CD1c-positive myeloid dendritic cell (primary cell): ENCODE data around the gene N4BP2L1.

Experiments
- DNase-seq: peaks from one replicate; pipeline ENCODE4 v3.0.0-alpha.2; 2016; ENCODE audit errors: extremely low spot score

N4BP2L1 gene

DNA sequence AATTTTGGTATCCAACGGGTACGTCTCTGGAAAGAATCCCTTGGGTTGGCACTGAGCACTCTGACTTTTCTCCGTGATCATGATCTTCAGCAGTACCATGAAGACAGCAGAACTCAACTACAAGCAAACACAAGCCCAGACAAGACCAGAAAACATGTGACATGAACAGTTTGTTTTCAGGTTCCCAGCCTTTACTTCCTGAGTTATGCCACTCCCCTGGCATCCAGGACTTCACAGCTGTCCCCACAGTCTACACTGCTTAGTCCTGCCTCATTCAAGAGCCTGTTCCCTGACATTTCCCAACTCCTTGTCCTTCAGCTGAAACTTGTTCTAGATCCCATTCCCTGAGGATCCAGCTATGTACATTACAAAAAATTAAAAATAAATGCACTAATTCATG lies 4.9 kb upstream of the N4BP2L1 start:
- DNase-seq = no peak

DNA sequence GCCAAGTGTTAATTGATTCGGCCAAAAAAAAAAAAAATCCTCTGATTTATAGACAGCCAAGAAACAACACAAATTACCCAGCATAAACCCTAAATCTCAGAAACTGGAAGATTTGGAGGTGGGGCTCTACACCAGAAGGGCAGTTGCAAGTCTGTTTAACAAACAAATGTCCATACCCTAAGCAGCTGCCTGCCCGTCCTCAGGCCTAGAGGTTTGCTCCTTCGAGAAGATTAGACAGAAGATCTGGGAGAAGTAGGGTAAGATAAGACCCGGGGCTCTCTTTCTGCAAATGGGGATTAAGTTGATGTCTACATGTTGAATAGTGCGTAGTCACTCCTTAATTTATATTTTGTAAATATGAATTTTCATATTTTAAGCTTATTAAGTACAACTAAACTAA lies 3.4 kb upstream of the N4BP2L1 start:
- DNase-seq = no peak

DNA sequence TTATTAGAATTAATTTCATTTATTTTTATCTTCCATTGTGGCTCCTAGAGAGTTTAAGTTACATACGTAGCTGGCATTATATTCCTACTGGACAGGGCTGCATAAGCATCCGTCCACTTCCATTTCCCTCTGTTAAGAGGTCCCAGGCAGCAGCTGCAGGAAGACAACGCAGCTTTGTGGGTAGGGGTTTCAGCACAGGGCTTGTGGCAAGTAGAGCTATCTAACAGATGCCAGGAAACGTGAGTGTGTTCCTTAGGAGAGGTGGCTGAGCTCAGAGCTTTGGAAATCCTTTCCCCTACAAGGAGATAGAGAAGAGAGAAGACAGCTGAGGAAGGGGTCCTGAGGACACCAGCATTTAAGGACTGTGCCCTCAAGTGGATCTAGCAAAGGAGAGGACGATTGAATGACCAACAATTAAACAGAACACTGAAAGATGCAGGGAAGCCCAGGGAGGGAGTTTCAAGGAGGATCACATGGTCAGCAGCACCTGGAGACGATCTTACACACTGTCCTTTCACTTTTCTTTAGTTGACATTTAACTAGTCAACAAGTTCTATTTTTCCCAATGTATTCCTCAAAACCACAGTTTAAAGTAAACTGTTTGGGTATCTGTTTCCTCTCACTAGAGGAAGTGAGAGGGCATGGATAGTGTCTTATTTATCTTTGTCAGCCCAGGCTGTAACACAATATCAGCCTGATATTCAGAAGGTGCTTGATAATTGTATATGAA lies 2.3 kb upstream of the N4BP2L1 start:
- DNase-seq = peak; percentile 26

DNA sequence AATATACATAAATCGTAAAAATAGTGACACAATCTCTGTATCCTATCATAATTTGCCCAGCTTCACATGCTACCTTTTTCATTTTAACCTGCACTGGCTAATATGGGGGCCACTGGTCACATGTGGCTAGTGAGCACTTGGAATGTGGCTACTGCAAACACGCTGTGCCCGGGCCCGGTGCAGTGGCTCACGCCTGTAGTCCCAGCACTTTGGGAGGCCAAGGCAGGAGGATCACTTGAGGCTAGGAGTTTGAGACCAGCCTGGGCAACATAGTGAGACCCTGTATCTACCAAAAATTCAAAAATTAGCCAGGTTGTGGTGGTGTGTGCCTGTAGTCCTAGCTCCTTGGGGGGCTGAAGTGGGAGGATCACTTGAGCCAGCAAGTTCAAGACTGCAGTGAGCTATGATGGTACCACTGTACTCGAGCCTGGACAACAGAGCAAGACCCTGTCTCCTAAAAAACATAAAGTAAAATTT lies 1.5 kb upstream of the N4BP2L1 start:
- DNase-seq = no peak

DNA sequence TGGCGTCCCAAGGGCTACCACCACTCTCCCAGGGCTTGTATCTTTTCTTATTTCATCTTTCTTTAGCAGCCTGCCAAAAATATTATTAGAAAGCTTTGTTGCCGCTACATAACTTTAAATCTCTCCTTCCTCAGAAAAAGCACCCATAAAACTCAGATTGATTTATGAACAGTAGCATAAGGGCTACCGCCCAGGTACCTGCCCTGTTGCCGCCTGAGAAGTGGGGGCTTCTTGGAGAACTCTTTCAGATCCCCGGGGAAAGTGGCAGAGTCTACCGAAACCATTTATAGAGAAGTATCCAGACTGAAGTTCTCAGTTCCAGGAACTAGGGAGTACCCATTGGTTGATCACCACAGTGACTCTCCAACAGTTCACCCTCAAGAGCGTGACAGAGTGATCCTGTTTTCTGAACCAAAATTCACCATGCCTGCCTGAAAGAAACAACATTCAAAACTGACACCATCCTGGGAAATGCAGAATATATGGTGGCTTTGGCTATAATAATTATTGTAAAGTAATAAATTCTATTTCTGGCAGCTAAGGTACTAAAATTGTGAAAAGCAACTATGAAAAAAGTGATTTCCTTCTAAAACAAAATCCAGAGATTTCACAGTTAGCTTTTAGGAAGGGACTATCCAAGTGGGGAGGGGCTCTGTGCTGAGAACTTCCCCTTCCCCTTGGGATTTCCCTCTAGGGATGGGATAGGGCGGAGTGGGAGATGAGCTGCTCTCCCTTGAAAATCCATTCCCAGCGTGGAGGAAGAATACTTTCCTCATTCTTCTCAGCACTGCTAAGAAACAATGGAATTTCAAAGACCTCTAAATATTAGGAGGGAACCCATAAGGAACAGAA lies 877 bp upstream of the N4BP2L1 start:
- DNase-seq = peak; percentile 89

DNA sequence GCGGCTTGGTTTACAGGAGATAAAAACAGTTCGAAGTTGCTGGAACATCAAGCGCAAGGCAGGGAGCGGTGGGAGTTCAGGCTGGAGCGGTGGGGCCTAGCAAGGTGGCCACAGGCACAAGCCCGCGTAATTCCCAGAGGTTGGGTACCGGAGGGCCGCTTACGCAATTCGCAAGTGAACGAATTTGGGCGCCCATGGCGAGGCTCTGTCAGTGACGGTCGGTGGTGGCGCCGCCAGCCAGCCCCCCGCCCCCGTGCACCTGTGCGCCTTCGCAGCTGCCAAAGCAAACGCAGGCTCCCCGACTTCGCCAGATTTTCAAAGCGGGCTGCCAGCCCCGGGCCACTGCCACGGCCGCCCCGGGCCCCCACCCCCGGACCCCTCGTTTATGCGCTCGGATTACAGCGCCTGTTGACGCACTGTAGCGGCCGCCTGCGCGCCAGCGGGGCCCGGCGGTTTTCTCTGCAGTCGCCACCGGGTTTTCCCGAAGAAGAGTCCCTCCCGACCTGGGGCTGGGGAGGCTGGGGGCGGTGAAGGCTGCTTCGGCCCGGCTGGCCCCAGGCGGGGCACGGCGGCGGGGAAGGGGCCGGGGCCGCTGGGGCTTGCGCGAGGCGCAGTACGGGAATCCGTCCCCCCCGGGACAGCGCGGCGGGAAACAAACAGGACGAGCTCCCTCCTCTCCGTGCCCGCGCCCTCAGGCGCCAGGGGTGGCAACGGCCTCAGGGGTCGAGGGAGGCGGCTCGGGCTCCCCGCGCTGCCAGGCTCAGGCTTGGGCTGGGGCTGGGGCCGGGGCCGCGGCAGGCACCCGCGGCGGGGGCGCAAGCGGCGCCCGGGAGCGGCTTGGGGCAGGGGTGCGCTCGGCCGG lies 709 bp downstream of the N4BP2L1 start:
- DNase-seq = peak; percentile 36

DNA sequence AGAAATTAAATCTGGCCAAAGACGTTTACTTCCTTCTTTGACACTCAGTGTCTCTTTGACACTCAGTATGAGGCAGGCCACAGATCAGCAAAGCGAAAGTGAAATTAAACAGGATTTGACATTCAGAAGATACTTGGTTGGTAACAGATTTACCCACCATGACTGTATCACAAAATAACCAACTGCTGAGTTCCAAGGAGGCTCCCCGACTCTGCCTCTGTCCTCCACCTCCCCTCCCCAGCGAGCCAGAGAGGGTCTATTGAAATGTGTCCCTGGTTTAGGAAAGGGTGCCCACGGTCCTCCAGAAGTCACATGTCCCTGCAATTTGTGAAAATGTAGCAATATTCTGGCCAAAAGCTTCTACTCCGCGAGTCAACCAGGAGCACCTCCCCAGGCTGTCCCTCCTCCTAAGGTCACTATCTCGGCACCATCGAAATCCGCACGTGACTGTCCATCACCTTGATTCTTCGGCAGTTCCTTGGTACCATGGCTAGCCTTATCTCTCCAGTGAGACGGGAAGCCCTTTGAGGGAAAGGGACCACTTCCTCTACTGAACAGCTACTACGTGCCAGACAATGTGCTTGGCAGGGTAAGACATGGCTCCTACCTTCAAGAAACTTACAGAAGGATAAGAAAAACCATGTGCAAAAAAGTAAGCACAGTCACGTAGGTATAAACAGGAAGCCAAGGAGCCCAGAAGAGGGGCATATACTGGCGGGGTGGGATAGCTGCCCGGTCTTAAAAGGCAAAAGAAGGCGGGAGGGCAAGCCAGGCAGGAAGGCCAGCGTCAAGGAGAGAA lies 1.5 kb downstream of the N4BP2L1 start:
- peak; percentile 77 for DNase-seq

DNA sequence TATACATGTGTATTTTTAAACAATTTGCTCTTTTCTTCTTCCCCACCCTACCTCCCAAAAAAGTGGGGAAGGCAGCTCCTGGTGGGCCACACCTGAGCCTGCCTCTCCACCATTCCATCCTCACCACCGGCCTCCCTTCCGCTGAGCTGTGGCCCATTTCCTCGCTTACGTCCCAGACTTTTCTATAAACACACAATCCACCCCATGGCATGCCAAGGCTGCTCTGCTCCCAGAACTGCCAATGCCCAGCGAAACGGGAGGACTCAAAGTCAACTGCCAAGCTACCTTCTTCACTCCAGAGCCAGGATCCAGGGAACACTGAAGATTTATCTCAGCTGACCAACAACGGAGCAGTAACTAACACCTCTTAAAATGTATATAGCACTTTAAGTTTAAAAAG lies 2.8 kb downstream of the N4BP2L1 start:
- DNase-seq = no peak

DNA sequence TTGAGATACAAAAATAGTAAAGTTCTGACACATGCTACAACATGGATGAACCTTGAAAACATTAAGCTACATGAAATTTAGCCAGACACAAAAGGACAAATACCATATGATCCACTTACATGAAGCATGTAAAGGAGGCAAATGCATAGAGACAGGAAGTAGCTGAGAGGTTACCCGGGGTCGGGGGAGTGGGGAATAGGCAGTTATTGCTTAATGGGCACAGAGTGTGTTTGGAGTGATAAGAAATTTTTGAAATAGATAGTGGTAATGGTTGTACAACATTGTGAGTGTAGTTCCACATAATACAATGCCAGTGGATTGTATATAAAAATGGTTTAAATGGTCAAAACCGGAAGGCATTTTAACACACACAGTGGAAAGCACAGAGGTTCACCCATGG lies 4.3 kb downstream of the N4BP2L1 start:
- DNase-seq = peak; percentile 7

DNA sequence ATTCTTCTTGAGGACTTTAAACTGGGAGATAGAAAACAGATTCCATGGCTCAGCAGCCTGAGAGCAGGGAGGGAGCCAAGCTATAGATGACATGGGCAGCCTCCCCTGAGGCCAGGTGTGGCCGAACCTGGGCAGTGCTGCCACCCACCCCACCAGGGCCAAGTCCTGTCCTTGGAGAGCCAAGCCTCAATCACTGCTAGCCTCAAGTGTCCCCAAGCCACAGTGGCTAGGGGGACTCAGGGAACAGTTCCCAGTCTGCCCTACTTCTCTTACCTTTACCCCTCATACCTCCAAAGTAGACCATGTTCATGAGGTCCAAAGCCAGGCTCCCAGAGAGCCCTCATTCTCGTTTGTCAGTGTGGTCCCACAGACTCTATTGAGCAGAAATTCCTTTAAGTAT lies 8.1 kb downstream of the N4BP2L1 start:
- no peak for DNase-seq

DNA sequence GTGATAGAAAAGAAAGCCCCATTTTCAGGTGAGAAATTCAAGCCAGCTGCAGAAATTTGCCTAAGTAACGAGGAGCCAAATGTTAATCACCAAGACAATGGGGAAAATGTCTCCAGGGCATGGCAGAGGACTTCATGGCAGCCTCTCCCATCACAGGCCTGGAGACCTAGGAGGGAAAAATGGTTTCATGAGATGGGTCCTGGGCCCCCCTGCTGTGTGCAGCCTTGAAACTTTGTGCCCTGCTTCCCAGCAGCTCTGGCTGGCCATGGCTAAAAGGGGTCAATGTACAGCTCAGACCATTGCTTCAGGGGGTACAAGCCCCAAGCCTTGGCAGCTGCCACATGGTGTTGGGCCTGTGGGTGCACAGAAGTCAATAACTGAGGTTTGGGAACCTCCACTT lies 9.9 kb downstream of the N4BP2L1 start:
- no peak for DNase-seq

DNA sequence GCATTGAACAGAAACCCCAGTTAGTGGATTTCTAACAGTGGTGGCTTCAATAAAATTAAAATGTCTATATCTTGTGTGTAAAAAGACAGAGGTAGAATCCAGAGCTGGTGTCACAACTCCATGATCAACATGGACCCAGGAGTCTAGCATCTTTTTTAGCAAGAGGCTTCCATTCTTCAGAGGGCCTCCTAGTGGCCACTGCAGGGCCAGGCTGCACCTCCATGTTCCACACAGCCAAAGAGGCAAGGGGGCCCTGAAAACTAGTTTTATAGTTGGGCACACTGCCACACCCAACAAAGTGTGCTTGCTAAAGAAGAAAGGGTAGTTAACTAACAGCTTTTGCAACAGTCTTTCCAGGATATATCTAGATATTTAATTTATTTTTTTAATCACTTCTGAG lies 12.9 kb downstream of the N4BP2L1 start:
- peak; percentile 15 for DNase-seq

DNA sequence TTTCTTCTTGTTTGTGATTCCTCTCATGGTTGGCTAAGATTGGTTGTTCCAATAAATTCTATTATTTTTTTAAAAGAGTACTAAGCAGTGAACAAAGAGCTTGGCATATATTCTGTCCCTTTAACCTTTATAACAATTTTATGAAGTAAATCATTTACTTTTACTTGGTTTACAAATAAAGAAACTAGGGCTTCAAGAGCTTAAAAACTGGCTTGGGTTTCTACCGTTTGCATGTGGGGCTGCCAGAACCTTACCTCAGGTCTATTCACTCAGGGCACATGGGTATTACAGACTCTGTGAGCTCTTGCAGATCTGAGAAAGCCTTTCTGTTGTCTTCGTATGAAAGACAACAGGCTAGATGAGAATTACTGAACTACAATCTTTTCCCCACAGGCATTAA lies 13.3 kb downstream of the N4BP2L1 start:
- no peak for DNase-seq

DNA sequence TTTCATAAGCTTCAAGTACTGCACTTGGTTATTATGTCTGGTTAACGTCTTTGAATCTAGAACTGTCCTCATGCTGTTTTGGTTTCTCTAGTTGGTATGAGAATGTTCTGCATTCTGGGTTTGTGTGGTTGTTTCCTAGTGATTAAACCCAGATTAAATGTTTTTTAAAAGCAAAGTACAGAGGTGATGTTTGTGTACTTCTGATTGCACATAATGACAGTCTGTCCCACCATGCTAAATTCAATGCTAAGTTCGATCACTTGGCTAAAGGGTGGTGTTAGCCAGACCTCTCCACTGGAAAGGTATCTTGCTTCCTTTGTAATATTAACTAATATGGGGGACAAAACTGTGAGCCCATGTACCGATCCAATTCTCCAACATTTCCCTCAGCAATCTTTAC lies 14.6 kb downstream of the N4BP2L1 start:
- DNase-seq = no peak

DNA sequence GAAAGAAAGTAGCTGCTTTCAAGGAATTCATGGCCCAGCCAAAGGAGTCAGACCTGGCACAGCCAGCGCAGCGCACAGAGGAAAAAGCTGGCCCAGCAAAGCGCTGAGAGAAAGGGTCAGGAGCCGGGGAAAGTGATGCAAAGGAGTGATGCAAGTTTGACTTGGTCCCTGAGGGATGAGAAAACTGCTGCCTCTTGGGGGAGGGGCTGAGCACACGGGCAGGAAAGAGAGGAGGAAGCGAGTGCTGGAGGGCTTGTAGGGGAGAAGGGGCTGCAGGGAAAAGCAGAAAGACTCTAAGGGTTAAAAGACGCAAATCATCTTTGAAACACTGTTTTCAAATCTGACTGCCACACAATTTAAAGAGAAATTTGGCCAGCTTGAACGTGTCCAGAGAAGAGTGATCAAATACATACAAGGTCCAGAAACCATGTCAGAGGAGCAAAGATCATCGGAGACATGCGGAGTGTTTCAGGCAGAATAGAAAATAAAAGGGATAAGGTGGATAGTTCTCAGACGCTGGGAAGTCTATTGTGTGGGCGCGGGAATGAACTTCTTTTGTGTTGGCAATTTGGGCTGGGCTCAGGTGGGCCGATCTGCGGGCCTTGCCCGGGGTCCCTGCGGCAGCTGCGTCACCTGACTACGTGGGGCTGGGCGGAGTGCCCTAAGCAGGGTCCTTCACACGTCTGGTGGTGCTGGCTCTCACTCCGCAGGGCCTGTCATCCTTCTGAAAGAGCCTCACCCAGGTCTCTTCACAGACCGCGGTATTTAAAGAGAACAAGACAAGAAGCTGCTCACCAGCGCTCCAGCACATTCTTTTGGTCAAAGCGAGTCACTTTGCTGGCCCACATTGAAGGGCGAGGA lies 18.1 kb downstream of the N4BP2L1 start:
- no peak for DNase-seq

DNA sequence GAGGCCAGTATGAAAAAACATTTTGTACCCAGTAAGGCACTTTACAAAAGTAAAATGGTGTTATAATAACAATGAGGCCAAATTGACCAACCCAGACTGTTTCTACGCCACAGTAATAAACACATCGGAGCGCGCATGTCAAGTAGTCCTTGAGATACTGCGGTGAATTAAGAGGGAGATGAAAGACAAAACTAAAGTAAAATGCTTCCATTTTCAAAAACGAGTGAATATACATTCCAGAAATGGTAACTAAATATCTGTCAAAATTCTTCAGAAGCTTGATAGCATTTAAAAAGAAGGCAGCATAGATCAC lies 19.0 kb downstream of the N4BP2L1 start:
- no peak for DNase-seq

DNA sequence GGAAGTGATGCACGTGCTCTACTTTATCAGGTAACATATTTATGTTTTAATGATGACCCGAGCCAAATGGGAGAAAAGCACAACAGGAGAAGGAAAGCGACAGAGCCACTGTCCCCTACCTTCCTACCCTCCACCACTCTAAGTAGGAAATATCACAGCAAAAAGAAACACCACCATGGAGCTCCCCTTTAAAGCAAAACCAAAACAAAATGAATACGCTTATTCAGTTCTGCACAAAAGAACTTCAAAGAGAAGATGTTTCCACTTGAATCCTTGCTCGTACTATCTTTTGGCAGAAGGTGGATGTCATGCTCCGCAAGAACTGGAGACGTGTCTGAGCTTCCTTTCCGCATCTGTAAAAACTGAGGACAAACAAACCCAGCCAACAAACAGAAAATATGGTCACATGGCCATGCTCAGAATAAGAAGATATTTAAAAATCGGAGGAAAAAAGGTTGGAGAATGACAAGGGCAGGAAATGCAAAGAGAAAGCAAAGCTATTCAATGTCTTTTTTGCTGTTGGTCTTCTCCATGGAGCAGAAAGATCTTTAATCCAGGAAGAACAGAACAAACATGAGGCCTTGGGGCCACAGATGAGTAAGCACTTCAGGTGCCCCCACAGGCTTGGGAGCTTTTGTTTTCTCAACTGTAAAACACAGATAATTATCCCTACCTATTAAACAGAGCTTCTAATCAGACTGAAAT lies 19.5 kb downstream of the N4BP2L1 start:
- DNase-seq = no peak

DNA sequence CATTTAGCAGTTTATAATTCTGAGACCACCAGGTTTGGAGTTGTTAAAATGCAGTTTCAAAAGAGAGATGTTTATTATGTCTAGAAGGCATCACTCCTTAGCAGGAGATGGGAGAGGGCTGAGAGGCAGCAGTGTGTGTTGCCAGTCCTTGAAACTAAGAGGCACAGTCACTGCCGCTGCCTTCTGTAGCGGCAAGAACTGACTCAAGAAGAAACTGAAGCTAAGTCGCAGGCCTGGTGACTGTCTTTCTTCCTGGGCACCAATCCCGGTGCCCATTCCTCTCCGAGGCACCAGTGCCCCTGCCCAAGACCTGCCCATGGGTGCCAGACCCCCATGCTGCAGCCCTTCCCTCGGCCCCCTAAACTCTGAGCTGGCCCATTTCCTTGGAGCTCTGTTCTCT lies 20.1 kb downstream of the N4BP2L1 start:
- no peak for DNase-seq

DNA sequence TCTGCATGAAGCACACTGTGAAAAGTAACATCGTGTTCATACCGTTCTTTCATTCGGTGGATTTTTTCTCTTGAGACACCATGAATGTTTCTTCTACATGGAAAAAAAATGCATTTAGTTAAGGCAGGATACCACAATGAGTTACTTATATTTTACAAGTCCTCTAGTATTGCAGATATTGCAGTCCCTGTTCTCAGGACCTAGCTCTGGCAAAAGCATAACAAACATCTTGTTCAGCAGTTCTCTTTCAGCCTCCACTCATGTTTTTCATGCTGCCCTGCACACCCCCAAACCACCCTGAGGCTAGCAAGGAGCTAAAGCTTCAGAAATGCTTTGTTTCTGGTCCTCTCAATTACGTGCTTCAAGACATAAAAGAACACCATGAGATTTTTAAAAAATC lies 24.8 kb downstream of the N4BP2L1 start:
- DNase-seq = no peak

DNA sequence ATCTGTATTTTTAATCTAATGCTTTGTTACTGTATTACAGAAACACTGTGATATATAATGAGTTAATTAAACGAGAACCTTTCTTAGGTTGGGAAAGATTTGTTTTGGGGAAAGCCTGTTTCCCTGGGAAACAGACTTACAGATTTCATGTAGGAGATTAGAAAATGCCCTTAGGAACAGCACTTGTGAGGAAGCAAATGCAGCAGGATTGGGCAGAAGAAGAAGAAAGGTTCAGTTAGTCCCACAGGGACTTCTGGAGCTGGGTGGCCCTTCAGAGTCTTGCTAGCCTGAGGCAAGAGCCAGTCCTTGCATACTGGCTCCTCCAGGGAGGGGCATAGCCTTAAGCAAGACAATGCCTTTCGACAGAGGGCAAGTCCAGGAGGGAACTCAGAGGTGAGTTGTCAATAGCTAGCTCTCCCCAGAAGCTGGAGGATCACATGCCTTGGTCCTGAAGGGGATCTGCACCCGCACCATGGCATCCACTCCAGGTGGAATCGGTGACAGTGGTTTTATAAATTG lies 36.8 kb downstream of the N4BP2L1 start:
- no peak for DNase-seq
